GM19452 (cell line): ENCODE measurements around the gene INSIG1.

Experiments used
- ATAC-seq: cut with Tn5 transposase; IDR thresholded peaks from one replicate; pipeline ENCODE4 v1.9.1; 2021; ENCODE audit not compliant: unreplicated experiment

Gene INSIG1

DNA sequence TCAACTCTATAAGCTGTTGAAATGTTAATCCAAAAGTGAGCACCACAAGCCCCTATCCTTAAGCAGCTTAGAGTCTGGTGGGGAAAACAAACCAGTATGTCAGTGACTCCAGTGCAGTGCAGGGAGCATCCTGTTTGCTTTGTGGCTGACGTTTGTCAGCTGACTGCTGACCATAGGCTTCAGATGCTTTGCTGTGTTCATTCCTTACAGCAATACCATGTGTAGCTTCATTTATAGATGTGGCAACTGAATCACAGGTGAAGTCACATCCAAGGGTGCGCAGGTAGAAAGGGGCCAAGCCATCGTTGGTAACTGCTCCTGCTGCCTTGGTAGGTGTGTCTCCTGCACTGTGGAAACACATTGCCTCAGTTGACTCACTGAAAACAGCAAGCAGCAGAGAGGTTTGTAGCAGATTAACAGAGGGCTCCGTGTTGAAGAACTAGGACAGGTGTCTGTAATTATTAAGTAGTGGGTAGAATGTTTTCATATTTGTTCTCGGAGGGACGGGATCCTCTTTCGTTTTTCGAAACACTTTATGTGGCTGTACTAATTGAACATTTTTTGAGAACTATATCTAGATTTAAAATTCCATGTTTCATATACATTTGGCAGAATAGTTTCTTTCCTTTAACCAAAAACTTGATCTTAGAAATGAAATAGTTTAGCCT, 2.0 kb downstream of the INSIG1 start:
- ATAC-seq = no peak

- ATAC-seq = no peak
These were observed 3.2 kb downstream of the INSIG1 start for GRCh38 chr7:155300641-155301452.

GRCh38 chr7:155303039-155303593, 5.4 kb downstream of the INSIG1 start:
- no peak for ATAC-seq

DNA sequence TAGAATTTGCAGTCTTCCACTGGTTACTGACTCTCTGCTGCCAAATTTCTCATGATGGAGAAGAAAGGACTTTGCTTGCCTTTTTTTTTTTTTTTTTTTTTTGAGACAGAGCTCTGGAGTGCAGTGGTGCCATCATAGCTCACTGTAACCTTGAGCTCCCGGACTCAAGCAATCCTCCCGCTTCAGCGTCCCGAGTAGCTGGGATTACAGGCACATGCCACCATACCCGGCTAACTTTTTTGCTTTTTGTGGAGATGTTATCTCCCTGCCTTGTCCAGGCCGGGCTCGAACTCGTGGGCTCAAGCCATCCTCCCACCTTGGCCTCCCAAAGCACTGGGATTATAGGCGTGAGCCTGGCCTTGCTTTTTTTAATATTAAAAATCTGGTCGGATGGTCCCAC, 6.2 kb downstream of the INSIG1 start:
- ATAC-seq = no peak

- no peak for ATAC-seq
These were observed 7.7 kb downstream of the INSIG1 start for GRCh38 chr7:155305231-155305904.

- ATAC-seq = no peak
These were observed 9.2 kb downstream of the INSIG1 start for GRCh38 chr7:155306673-155307470.

- ATAC-seq = no peak
These were observed 10.8 kb downstream of the INSIG1 start for GRCh38 chr7:155308330-155309020.

DNA sequence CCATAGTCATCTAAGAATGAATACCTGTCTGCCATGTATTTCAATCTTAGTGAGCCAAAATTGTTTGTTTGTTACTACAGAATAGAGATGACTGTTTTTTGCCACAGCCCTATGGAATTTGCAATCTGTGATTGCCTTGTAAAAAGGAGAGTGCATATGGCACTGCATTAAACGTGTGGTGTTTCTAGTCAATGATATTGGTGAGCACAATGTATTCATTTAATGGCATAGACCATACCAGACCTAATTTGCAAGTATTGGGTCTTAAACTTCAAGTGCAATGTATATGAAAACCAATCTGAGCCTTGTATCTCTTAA, 11.3 kb downstream of the INSIG1 start:
- ATAC-seq = no peak

- no peak for ATAC-seq
These were observed 12.9 kb downstream of the INSIG1 start for GRCh38 chr7:155310425-155311114.

- ATAC-seq = no peak
These were observed 14.3 kb downstream of the INSIG1 start for GRCh38 chr7:155311826-155312537.

DNA sequence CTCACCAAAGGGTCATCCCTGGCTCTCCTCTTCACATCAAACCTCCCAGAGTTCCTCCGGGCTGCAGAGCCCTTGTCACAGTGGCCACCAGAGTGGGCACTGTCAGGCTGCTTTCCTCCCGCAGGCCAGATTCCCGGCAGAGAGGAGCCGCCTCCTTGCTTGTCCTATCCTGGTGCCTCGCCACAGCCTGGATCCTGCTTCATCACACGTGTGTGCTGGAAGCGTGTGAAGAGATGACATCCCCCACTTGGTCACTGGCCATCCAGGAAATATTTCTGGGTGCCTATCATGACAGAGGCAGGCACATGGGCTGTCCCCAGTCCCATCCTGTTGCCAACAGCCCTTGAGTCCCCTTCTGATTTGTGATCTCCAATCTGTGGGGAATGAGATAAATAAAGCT, 15.0 kb downstream of the INSIG1 start:
- ATAC-seq = no peak

DNA sequence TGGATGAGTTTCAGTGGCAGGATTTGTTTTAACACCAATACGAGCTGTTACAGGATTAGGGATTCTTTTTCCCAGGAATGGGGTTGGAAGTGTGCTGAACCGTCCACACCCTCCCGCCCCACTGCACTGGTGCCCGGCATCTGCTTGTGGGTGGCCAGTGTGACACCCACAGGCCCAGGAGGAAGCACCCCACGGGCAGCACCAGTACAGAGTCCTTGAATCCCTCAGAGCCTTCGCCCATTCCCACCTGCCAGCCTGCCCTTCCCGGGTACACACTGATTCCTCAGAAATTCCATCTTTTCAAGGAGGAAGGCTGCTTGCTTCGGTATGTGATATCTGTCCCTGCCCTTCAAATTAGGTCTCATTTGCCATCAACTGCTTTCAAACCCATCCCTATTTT, 15.4 kb downstream of the INSIG1 start:
- no peak for ATAC-seq

GRCh38 chr7:155315977-155316376, 18.3 kb downstream of the INSIG1 start:
- ATAC-seq = no peak

- no peak for ATAC-seq
These were observed 18.9 kb downstream of the INSIG1 start for GRCh38 chr7:155316427-155317113.

- ATAC-seq = no peak
These were observed 19.4 kb downstream of the INSIG1 start for GRCh38 chr7:155317114-155317434.

- ATAC-seq = no peak
These were observed 20.6 kb downstream of the INSIG1 start for GRCh38 chr7:155318245-155318644.

GRCh38 chr7:155322530-155322929, 24.9 kb downstream of the INSIG1 start:
- ATAC-seq = no peak

- no peak for ATAC-seq
These were observed 25.4 kb downstream of the INSIG1 start for GRCh38 chr7:155323001-155323638.
